OCI-LY7 (cell line): ENCODE data around the gene DSG2.

Experiments
- CTCF ChIP-seq: fragments of 200-600 bp; sonication (generic); conservative IDR thresholded peaks from 2 replicates; pipeline ENCODE4 v1.5.1; 2014; ENCODE audit warnings: mild to moderate bottlenecking, antibody characterized with exemption, low read length, moderate library complexity, mixed read lengths
- EZH2phosphoT487 ChIP-seq: fragments of 200-600 bp; sonication (generic); IDR thresholded peaks from 2 replicates; pipeline ENCODE4 v1.6.1; 2018; ENCODE audit warnings: low read depth, borderline replicate concordance, mild to moderate bottlenecking, mixed run types, antibody characterized with exemption, low read length, moderate library complexity, mixed read lengths

GRCh38 chr18:31563778-31564177, 65.8 kb downstream of the DSG2 start:
- TF ChIP-seq CTCF (peak; percentile 40), EZH2phosphoT487 (no peak)
